Prostate gland (tissue), 2 donors: ENCODE results near the gene RNASE12. TPM values are rescaled to one million over a fixed set of nuclear protein-coding genes. Genes with fewer than 3 reads are reported as not detected.

Experiments
- DNase-seq: peaks from one replicate; pipeline ENCODE4 v3.0.0-alpha.2; 2019; ENCODE audit warnings: low spot score
- H3K27ac ChIP-seq, 2 donors: fragments of 200-600 bp; sonication (generic); 2 replicates each; pipeline ENCODE4 v1.5.1; 2017 to 2019
- H3K27me3 ChIP-seq: fragments of 200-600 bp; sonication (generic); replicated peaks from 2 replicates; pipeline ENCODE4 v1.5.1; 2019; ENCODE audit not compliant: insufficient read depth
- H3K36me3 ChIP-seq, 2 donors: fragments of 200-600 bp; sonication (generic); 1 replicate in 1 of 2; 2 replicates in 1 of 2; pipeline versions ENCODE4 v1.5.1 to v1.8.1; 2017 to 2019
- H3K4me1 ChIP-seq: fragments of 200-600 bp; sonication (generic); replicated peaks from 2 replicates; pipeline ENCODE4 v1.5.1; 2019
- H3K4me3 ChIP-seq, 2 donors: fragments of 200-600 bp; sonication (generic); 2 replicates each; pipeline ENCODE4 v1.5.1; 2017 to 2019
- H3K9me3 ChIP-seq: fragments of 200-600 bp; sonication (generic); 2 replicates; pipeline ENCODE4 v1.5.1; 2017
- POLR2A ChIP-seq: fragments of 450-650 bp; IDR thresholded peaks from one replicate; pipeline ENCODE4 v1.6.1; 2016; ENCODE audit warnings: antibody characterized with exemption, mild to moderate bottlenecking
- POLR2AphosphoS5 ChIP-seq: sonication (generic); formaldehyde crosslinking; IDR thresholded peaks from one replicate; pipeline ENCODE4 v1.6.1; 2017; ENCODE audit warnings: antibody characterized with exemption
- WGBS: methylation state at CpG from one replicate; pipeline ENCODE4 v1.1.5; 2018; 5-methylcytosine and 5-hydroxymethylcytosine counted together
- intact Hi-C: fragments of 100-400 bp; cut with DNase I; formaldehyde crosslinking; loops from one replicate; pipeline ENCODE4 v1.14.2; 2022
- total RNA-seq, 2 donors: library from RNA; depleted of rRNA; stranded (reverse); fragments of >200 nt; gene quantifications; one replicate each; pipeline ENCODE4 v1.1.0, GENCODE V29; 2016
- TF ChIP-seq, protein P1 (sequence below), 4 experiments: fragments of 200-600 bp in 2 of 4; fragments of 450-650 bp in 2 of 4; sonication (generic) in 2 of 4; IDR thresholded peaks; 1 replicate in 3 of 4; 2 replicates in 1 of 4; pipeline ENCODE4 v1.5.1; 2016 to 2019; ENCODE audit warnings: antibody characterized with exemption in 4 of 4, mild to moderate bottlenecking in 2 of 4, moderate library complexity in 2 of 4

RNASE12 gene
- total RNA-seq, 2 donors from 2014 or later, result not detected

DNA sequence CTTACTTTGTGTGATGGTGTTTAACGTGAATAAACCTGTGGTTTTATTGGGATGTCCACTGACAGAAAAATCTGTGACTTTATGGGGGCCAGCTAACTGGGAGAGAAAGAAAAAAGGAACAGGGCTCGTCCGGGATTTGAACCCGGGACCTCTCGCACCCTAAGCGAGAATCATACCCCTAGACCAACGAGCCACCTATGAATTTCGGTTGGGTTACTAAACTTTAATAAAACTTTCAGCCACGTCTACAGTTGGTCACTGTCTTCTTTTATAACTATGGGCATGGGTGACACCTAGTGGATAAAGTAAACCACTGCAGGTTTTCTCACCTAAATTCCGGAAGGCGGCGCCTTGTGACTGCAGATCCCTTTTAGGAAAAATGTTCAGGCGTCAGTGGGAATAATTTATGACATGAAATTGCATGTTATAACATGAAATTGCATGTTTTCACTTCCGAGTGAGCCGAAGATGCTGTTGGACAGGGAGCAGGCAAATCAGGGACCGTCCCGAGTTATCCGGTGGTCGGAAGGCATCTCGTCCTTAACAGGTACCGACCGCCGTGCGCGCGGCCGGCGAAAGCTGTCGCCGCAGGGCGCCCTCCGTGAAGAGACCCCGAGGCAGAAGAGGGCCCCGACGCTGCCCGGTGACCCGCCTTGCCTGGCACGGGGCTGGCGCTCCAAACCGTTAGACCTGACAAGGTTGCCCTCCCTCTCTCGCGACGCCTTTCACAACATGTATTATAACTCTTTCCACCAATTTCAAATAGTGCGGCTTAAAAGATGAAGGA lies 18.2 kb upstream of the RNASE12 start:
- H3K27me3 ChIP-seq, result no peaks in the 10 kb centered on the region
- H3K4me3 ChIP-seq, result peak overlapping the region; percentile 59 to 74
- no peaks in the 10 kb centered on the region for H3K36me3 ChIP-seq
- H3K4me1 ChIP-seq, result no peaks in the 10 kb centered on the region
- TF ChIP-seq POLR2A (no peak), POLR2AphosphoS5 (peak; percentile 76)
- TF ChIP-seq, protein P1, sequence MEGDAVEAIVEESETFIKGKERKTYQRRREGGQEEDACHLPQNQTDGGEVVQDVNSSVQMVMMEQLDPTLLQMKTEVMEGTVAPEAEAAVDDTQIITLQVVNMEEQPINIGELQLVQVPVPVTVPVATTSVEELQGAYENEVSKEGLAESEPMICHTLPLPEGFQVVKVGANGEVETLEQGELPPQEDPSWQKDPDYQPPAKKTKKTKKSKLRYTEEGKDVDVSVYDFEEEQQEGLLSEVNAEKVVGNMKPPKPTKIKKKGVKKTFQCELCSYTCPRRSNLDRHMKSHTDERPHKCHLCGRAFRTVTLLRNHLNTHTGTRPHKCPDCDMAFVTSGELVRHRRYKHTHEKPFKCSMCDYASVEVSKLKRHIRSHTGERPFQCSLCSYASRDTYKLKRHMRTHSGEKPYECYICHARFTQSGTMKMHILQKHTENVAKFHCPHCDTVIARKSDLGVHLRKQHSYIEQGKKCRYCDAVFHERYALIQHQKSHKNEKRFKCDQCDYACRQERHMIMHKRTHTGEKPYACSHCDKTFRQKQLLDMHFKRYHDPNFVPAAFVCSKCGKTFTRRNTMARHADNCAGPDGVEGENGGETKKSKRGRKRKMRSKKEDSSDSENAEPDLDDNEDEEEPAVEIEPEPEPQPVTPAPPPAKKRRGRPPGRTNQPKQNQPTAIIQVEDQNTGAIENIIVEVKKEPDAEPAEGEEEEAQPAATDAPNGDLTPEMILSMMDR (IDR thresholded peaks at IDR 0.05), result peak; percentile 91 to 99 (median 98)
- under 1% methylated on average over 44 of the region's 44 CpGs for WGBS
- peak overlapping the region; percentile 76 to 81 for H3K27ac ChIP-seq
- peak; percentile 77 for DNase-seq
- no peaks in the 10 kb centered on the region for H3K9me3 ChIP-seq
- intact Hi-C loops, result loop anchor here (2.0 to 10.0 kb wide), 5 partner anchors 79 to 485 kb away; partner anchors contain the start of genes CCNB1IP1, PIP4P1, TEP1 and ZNF219

- Histone ChIP-seq H3K27ac (no peak overlapping the region), H3K36me3 (no peaks in the 10 kb centered on the region), H3K9me3 (no peaks in the 10 kb centered on the region), H3K27me3 (no peaks in the 10 kb centered on the region), H3K4me1 (no peaks in the 10 kb centered on the region), H3K4me3 (no peak overlapping the region)
- no peak for DNase-seq
- TF ChIP-seq POLR2AphosphoS5, result no peak
- TF ChIP-seq, protein P1 (IDR thresholded peaks at IDR 0.05), result no peak
- TF ChIP-seq POLR2A, result no peak
- intact Hi-C loops, result loop anchor here (2.0 kb wide), 1 partner anchor 78 kb away; no protein-coding TSS in a partner anchor
- 62% methylated on average over 7 of the region's 7 CpGs for WGBS
These were observed 17.4 kb upstream of the RNASE12 start for GRCh38 chr14:20608383-20609110.

- H3K4me1 ChIP-seq, result no peaks in the 10 kb centered on the region
- no peaks in the 10 kb centered on the region for H3K9me3 ChIP-seq
- H3K4me3 ChIP-seq, result no peak overlapping the region
- H3K27me3 ChIP-seq, result no peaks in the 10 kb centered on the region
- intact Hi-C loops, result loop anchor here (2.0 kb wide), 1 partner anchor 77 kb away; no protein-coding TSS in a partner anchor
- no peaks in the 10 kb centered on the region for H3K36me3 ChIP-seq
- no peak overlapping the region for H3K27ac ChIP-seq
- WGBS, result 61% methylated on average over 5 of the region's 5 CpGs
- no peak for TF ChIP-seq POLR2A
- TF ChIP-seq, protein P1 (IDR thresholded peaks at IDR 0.05), result no peak
- TF ChIP-seq POLR2AphosphoS5, result no peak
- no peak for DNase-seq
These were observed 16.4 kb upstream of the RNASE12 start for GRCh38 chr14:20607617-20608016.

DNA sequence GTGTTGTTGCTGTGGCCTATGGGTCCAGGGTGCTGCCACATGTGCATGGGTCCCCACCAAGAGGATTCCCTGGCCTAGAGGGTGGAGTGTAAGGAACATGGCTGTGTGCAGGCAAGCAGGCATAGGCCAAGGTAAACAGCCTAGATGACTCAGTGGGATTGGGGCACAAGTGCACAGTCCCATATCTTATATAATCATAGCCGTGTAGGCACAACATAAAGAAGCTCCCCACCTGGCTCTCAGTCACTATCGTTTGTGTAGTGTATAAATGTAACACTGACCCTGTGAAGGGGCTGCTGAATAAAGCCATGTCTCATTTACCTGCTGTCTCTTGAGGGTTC lies 15.7 kb upstream of the RNASE12 start:
- intact Hi-C loops, result no loop called here
- TF ChIP-seq POLR2AphosphoS5, result no peak
- TF ChIP-seq, protein P1 (IDR thresholded peaks at IDR 0.05), result no peak
- Histone ChIP-seq H3K4me3 (no peak overlapping the region), H3K4me1 (no peaks in the 10 kb centered on the region), H3K9me3 (no peaks in the 10 kb centered on the region), H3K36me3 (no peaks in the 10 kb centered on the region), H3K27me3 (no peaks in the 10 kb centered on the region), H3K27ac (no peak overlapping the region)
- WGBS, result 56% methylated on average over 2 of the region's 2 CpGs
- no peak for DNase-seq
